GM23338 (cell line): ENCODE data around the gene ACTR1A. TPM values are rescaled to one million over a fixed set of nuclear protein-coding genes. Genes with fewer than 3 reads are reported as not detected.

Experiments used
- ATAC-seq: fragments of 200-7000 bp; cut with Tn5 transposase; 3 replicates; pipeline ENCODE4 v1.9.1; 2020
- DNase-seq: peaks from one replicate; pipeline ENCODE4 v3.0.0-alpha.2; 2015; ENCODE audit warnings: low spot score
- H2AFZ ChIP-seq: fragments of 200-600 bp; sonication (generic); 2 replicates; pipeline ENCODE4 v1.8.0; 2016; ENCODE audit warnings: antibody characterized with exemption, mild to moderate bottlenecking, moderate library complexity
- H3F3A ChIP-seq: fragments of 200-600 bp; sonication (generic); replicated peaks from 2 replicates; pipeline ENCODE4 v1.8.0; 2017; ENCODE audit warnings: antibody characterized with exemption, mixed run types, low read depth
- H3K27ac ChIP-seq: fragments of 200-600 bp; sonication (generic); 2 replicates; pipeline ENCODE4 v1.6.1; 2016; ENCODE audit warnings: low read depth
- H3K27me3 ChIP-seq: fragments of 200-600 bp; sonication (generic); 2 replicates; pipeline ENCODE4 v1.8.0; 2016; ENCODE audit warnings: mild to moderate bottlenecking, mixed run types, moderate library complexity; ENCODE audit not compliant: insufficient read depth
- H3K36me3 ChIP-seq: fragments of 200-600 bp; sonication (generic); 2 replicates; pipeline ENCODE4 v1.8.0; 2016; ENCODE audit warnings: mild to moderate bottlenecking; ENCODE audit not compliant: insufficient read depth
- H3K4me1 ChIP-seq: fragments of 200-600 bp; sonication (generic); 2 replicates; pipeline ENCODE4 v1.8.0; 2016; ENCODE audit warnings: mild to moderate bottlenecking, moderate library complexity; ENCODE audit not compliant: insufficient read depth
- H3K4me2 ChIP-seq: fragments of 200-600 bp; sonication (generic); 2 replicates; pipeline ENCODE4 v1.7.1; 2017; ENCODE audit warnings: mixed run types
- H3K4me3 ChIP-seq: fragments of 200-600 bp; sonication (generic); 2 replicates; pipeline ENCODE4 v1.6.1; 2016; ENCODE audit warnings: mixed run types
- H3K79me2 ChIP-seq: fragments of 200-600 bp; sonication (generic); replicated peaks from 2 replicates; pipeline ENCODE4 v1.8.0; 2017; ENCODE audit warnings: mild to moderate bottlenecking; ENCODE audit not compliant: insufficient read depth
- H3K9me2 ChIP-seq: fragments of 200-600 bp; sonication (generic); 2 replicates; pipeline ENCODE4 v1.8.0; 2017; ENCODE audit not compliant: insufficient read depth
- H4K20me1 ChIP-seq: fragments of 200-600 bp; sonication (generic); replicated peaks from 2 replicates; pipeline ENCODE4 v1.8.0; 2017; ENCODE audit warnings: mild to moderate bottlenecking; ENCODE audit not compliant: insufficient read depth
- H3K27ac Mint-ChIP-seq: 2 replicates; pipeline ENCODE4 v1.8.0; 2020; ENCODE audit warnings: inconsistent platforms, mild to moderate bottlenecking, moderate library complexity, mixed read lengths
- H3K27me3 Mint-ChIP-seq: 3 replicates; pipeline ENCODE4 v1.8.0; 2022; ENCODE audit warnings: low read depth, mild to moderate bottlenecking, moderate library complexity, mixed read lengths, inconsistent platforms; ENCODE audit not compliant: insufficient read depth, poor library complexity
- H3K36me3 Mint-ChIP-seq: 3 replicates; pipeline ENCODE4 v1.8.0; 2021; ENCODE audit warnings: low read depth, mild to moderate bottlenecking, inconsistent platforms, moderate library complexity, mixed read lengths
- H3K4me1 Mint-ChIP-seq: 3 replicates; pipeline ENCODE4 v1.8.0; 2020; ENCODE audit warnings: mild to moderate bottlenecking, inconsistent platforms, mixed read lengths
- H3K4me3 Mint-ChIP-seq: 3 replicates; pipeline ENCODE4 v1.8.0; 2021; ENCODE audit warnings: moderate library complexity, mild to moderate bottlenecking, inconsistent platforms, mixed read lengths
- H3K9me3 Mint-ChIP-seq: 3 replicates; pipeline ENCODE4 v1.8.0; 2020; ENCODE audit warnings: moderate library complexity, mild to moderate bottlenecking, inconsistent platforms, mixed read lengths
- CREB1 ChIP-seq: fragments of 250-450 bp; sonication (Bioruptor Pico); IDR thresholded peaks from 2 replicates; pipeline ENCODE4 v1.5.0; 2020; ENCODE audit warnings: low read depth, mild to moderate bottlenecking, moderate library complexity
- CTCF ChIP-seq, 2 experiments: fragments of 200-600 bp in 1 of 2; sonication (generic) in 1 of 2; conservative IDR thresholded peaks; 2 replicates each; pipeline versions ENCODE4 v1.5.1 to v1.6.1; 2016 to 2017; ENCODE audit warnings: antibody characterized with exemption in 2 of 2, low read depth in 2 of 2, mild to moderate bottlenecking in 2 of 2, moderate library complexity in 1 of 2
- ETS1 ChIP-seq: IDR thresholded peaks from 2 replicates; pipeline ENCODE4 v1.6.1; 2016; ENCODE audit warnings: antibody characterized with exemption
- EZH2 ChIP-seq: fragments of 200-600 bp; sonication (generic); IDR thresholded peaks from one replicate; pipeline ENCODE4 v1.8.0; 2017; ENCODE audit warnings: antibody characterized with exemption, mild to moderate bottlenecking, low read depth; ENCODE audit not compliant: unreplicated experiment
- EZH2phosphoT487 ChIP-seq: fragments of 200-600 bp; sonication (generic); IDR thresholded peaks from one replicate; pipeline ENCODE4 v1.8.1; 2018; ENCODE audit warnings: antibody characterized with exemption; ENCODE audit not compliant: unreplicated experiment
- JUNB ChIP-seq: IDR thresholded peaks from one replicate; pipeline ENCODE4 v1.6.1; 2016; ENCODE audit warnings: antibody characterized with exemption; ENCODE audit not compliant: unreplicated experiment
- NANOG ChIP-seq: IDR thresholded peaks from 2 replicates; pipeline ENCODE4 v1.6.1; 2016; ENCODE audit warnings: antibody characterized with exemption, borderline replicate concordance
- POLR2AphosphoS5 ChIP-seq: IDR thresholded peaks from 2 replicates; pipeline ENCODE4 v1.6.1; 2016; ENCODE audit warnings: antibody characterized with exemption, low read depth
- REST ChIP-seq: IDR thresholded peaks from one replicate; pipeline ENCODE4 v1.6.1; 2018; ENCODE audit warnings: antibody characterized with exemption; ENCODE audit not compliant: unreplicated experiment
- STAT1 ChIP-seq: IDR thresholded peaks from one replicate; pipeline ENCODE4 v1.6.1; 2016; ENCODE audit warnings: antibody characterized with exemption; ENCODE audit not compliant: unreplicated experiment
- ZNF114 ChIP-seq: fragments of 250-450 bp; sonication (Bioruptor Pico); IDR thresholded peaks from 2 replicates; pipeline ENCODE4 v1.5.0; 2020; ENCODE audit warnings: mild to moderate bottlenecking, moderate library complexity
- ZNF331 ChIP-seq: fragments of 250-450 bp; sonication (Bioruptor Pico); IDR thresholded peaks from 2 replicates; pipeline ENCODE4 v1.5.0; 2020; ENCODE audit warnings: low read depth, mild to moderate bottlenecking, moderate library complexity
- ZNF462 ChIP-seq: fragments of 250-450 bp; sonication (Bioruptor Pico); IDR thresholded peaks from 2 replicates; pipeline ENCODE4 v1.5.0; 2020; ENCODE audit warnings: mild to moderate bottlenecking, moderate library complexity
- polyA plus RNA-seq: library from polyadenylated mRNA; unstranded; fragments of >200 nt; fragmentation: Nextera tagmentation; extraction: Ambion mirVana; gene quantifications from 2 replicates; pipeline ENCODE4 v1.2.1, GENCODE V29; 2016
- total RNA-seq: library from RNA; depleted of rRNA; stranded (reverse); fragments of >200 nt; shearing (Covaris generic); gene quantifications from 2 replicates; pipeline ENCODE4 v1.2.3, GENCODE V29; 2014

ACTR1A gene
- total and polyA plus RNA-seq, 2 experiments from 2014 or later, result 39.4 to 101 TPM

GRCh38 chr10:102511583-102512274, 9.2 kb upstream of the ACTR1A start:
- H3K4me2 ChIP-seq, result no peak overlapping the region
- no peaks in the 10 kb centered on the region for H3K79me2 ChIP-seq
- ATAC-seq, result no peak
- H3K4me3 Mint-ChIP-seq, result no peak overlapping the region
- peaks cover 7% of the 10 kb centered on the region; the same call in 2 of the 3 replicates for H3K36me3 Mint-ChIP-seq
- H3K27me3 Mint-ChIP-seq, result peaks cover 2% of the 10 kb centered on the region
- H3K4me1 ChIP-seq, result no peaks in the 10 kb centered on the region
- H4K20me1 ChIP-seq, result peaks cover 14% of the 10 kb centered on the region
- no peaks in the 10 kb centered on the region for H3K9me2 ChIP-seq
- no peak overlapping the region for H3K27ac Mint-ChIP-seq
- no peaks in the 10 kb centered on the region for H3K36me3 ChIP-seq
- no peaks in the 10 kb centered on the region for H3K9me3 Mint-ChIP-seq
- TF ChIP-seq ZNF462 (CRISPR knock-in tag) (no peak), EZH2phosphoT487 (no peak), STAT1 (no peak), CTCF (conservative IDR thresholded peaks at IDR 0.05; ENCODE audit: low read depth in 2 of 2) (no peak), EZH2 (no peak), ZNF114 (CRISPR knock-in tag) (no peak), NANOG (no peak), ZNF331 (CRISPR knock-in tag) (no peak), POLR2AphosphoS5 (no peak), REST (no peak), JUNB (no peak), ETS1 (no peak), CREB1 (no peak)
- no peaks in the 10 kb centered on the region for H3K4me1 Mint-ChIP-seq
- no peak overlapping the region for H2AFZ ChIP-seq
- DNase-seq, result no peak
- H3K27me3 ChIP-seq, result no peaks in the 10 kb centered on the region
- no peak overlapping the region for H3K27ac ChIP-seq
- H3K4me3 ChIP-seq, result no peak overlapping the region
- H3F3A ChIP-seq, result no peaks in the 10 kb centered on the region
